Lung (tissue), 12 donors: Measurements from ENCODE around the gene IZUMO3. TPM values are rescaled to one million over a fixed set of nuclear protein-coding genes. Genes with fewer than 3 reads are reported as not detected.

ENCODE experiments used
- ATAC-seq: fragments of 200-7000 bp; cut with Tn5 transposase; one replicate; pipeline ENCODE4 v1.9.1; 2020; ENCODE audit warnings: moderate number of reproducible peaks; ENCODE audit not compliant: insufficient read depth, low FRiP score
- DNase-seq, 3 donors: peaks; one replicate each; pipeline ENCODE4 v3.0.0-alpha.2; 2013 to 2017
- H3K27ac ChIP-seq, 2 donors: one replicate each; pipeline ENCODE4 v1.5.1; 2013; ENCODE audit warnings: mild to moderate bottlenecking in 2 of 2, moderate library complexity in 2 of 2, control low read depth in 1 of 2, inconsistent platforms in 1 of 2, low read depth in 1 of 2, low read length in 1 of 2
- H3K27me3 ChIP-seq, 3 donors: one replicate each; pipeline ENCODE4 v1.5.1; 2013; ENCODE audit warnings: low read length in 2 of 3; ENCODE audit not compliant: control insufficient read depth in 3 of 3, insufficient read depth in 3 of 3
- H3K36me3 ChIP-seq, 4 donors: one replicate each; pipeline ENCODE4 v1.5.1; 2013; ENCODE audit warnings: low read length in 4 of 4, mild to moderate bottlenecking in 1 of 4, moderate library complexity in 1 of 4; ENCODE audit not compliant: control insufficient read depth in 4 of 4, insufficient read depth in 4 of 4
- H3K4me1 ChIP-seq, 5 donors: one replicate each; pipeline ENCODE4 v1.5.1; 2013; ENCODE audit warnings: low read length in 5 of 5, mild to moderate bottlenecking in 2 of 5, moderate library complexity in 1 of 5; ENCODE audit not compliant: control insufficient read depth in 5 of 5, insufficient read depth in 5 of 5
- H3K4me3 ChIP-seq: one replicate; pipeline ENCODE4 v1.5.1; 2013; ENCODE audit warnings: mild to moderate bottlenecking, control low read depth, moderate library complexity
- H3K9ac ChIP-seq, 2 donors: one replicate each; pipeline ENCODE4 v1.5.1; 2013; ENCODE audit warnings: low read length in 2 of 2, control low read depth in 1 of 2; ENCODE audit not compliant: insufficient read depth in 1 of 2
- H3K9me3 ChIP-seq, 4 donors: one replicate each; pipeline ENCODE4 v1.5.1; 2013; ENCODE audit warnings: low read length in 3 of 4, mild to moderate bottlenecking in 1 of 4, moderate library complexity in 1 of 4; ENCODE audit not compliant: control insufficient read depth in 4 of 4, insufficient read depth in 3 of 4
- WGBS, 2 donors: extraction: QIAGEN DNeasy Blood & Tissue Kit; methylation state at CpG; one replicate each; pipeline ENCODE4 v1.1.7; 2013; 5-methylcytosine and 5-hydroxymethylcytosine counted together
- polyA plus RNA-seq, 2 donors: library from polyadenylated mRNA; stranded (reverse); fragments of 200-250 nt; gene quantifications; one replicate each; pipeline ENCODE4 v1.2.1, GENCODE V29; 2013
- total RNA-seq, 2 donors: library from RNA; depleted of rRNA in 1 of 2; stranded (reverse); fragments of >200 nt in 1 of 2; gene quantifications; one replicate each; pipeline ENCODE4 v1.2.1, GENCODE V29; 2014 to 2021
- TF ChIP-seq, protein P1 (sequence below): IDR thresholded peaks from 2 replicates; pipeline ENCODE4 v1.5.1; 2012; ENCODE audit warnings: mild to moderate bottlenecking; ENCODE audit errors: control extremely low read depth, extremely low read depth
- donor health status: control.
- donor health status: control.
- donor health status: Bipolar disorder and iron deficiency.
- donor health status: healthy.
- donor health status: DM: yes; HTN: yes; CAD: no.

The IZUMO3 gene
- total and polyA plus RNA-seq, 4 donors, result not detected

DNA sequence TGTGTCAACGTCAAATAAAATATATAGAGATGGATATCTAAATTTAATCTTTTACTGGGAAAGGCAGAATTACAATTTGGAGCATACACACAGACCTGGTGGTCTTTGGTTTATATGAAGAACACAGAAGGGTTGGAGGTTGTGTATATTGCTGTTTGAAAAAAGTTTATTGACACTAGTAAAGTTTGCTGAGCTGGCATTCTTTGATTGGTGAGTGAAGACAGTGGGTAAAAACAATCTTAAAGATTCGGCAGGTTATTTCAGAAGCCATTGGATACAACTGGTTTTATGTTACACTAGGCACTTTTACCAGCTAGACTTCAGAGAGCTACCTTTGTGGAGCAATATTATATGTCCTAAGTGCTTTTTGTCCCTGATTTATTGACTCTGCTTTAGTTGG lies 27.2 kb downstream of the IZUMO3 start:
- ATAC-seq, result no peak
- H3K9ac ChIP-seq, result no peak overlapping the region
- no peaks in the 10 kb centered on the region for H3K4me1 ChIP-seq
- H3K4me3 ChIP-seq, result no peak overlapping the region
- H3K27ac ChIP-seq, result no peak overlapping the region
- DNase-seq, result no peak
- no peaks in the 10 kb centered on the region for H3K27me3 ChIP-seq
- no peaks in the 10 kb centered on the region for H3K36me3 ChIP-seq
- 89% methylated on average over 2 of the region's 2 CpGs for WGBS, 2 donors
- TF ChIP-seq, protein P1, sequence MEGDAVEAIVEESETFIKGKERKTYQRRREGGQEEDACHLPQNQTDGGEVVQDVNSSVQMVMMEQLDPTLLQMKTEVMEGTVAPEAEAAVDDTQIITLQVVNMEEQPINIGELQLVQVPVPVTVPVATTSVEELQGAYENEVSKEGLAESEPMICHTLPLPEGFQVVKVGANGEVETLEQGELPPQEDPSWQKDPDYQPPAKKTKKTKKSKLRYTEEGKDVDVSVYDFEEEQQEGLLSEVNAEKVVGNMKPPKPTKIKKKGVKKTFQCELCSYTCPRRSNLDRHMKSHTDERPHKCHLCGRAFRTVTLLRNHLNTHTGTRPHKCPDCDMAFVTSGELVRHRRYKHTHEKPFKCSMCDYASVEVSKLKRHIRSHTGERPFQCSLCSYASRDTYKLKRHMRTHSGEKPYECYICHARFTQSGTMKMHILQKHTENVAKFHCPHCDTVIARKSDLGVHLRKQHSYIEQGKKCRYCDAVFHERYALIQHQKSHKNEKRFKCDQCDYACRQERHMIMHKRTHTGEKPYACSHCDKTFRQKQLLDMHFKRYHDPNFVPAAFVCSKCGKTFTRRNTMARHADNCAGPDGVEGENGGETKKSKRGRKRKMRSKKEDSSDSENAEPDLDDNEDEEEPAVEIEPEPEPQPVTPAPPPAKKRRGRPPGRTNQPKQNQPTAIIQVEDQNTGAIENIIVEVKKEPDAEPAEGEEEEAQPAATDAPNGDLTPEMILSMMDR, result no peak
- H3K9me3 ChIP-seq, result peaks cover 0 to 3% (median 0%) of the 10 kb centered on the region in 4 donors

DNA sequence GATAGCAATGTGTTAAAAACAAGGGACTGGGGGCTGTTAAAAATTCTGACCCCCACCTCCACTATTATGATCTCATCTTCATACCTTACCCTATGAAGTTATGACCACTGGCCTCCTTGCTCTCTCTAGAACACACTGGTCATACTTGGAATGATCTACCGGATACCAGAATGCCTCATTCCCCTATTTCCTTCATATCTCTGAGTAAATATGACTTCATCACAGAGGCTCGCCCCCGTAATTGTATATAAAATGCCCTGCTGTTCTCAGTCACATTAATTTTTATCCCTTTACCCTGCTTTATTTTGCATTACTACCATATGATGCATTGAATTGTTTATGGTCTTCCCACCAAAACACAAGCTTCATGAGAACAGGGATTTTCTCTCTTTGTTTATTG lies 29.2 kb downstream of the IZUMO3 start:
- Histone ChIP-seq H3K27me3 (no peaks in the 10 kb centered on the region), H3K27ac (no peak overlapping the region), H3K9ac (no peak overlapping the region), H3K9me3 (peaks cover 0 to 3% (median 0%) of the 10 kb centered on the region in 4 donors), H3K4me1 (no peaks in the 10 kb centered on the region), H3K4me3 (no peak overlapping the region), H3K36me3 (no peaks in the 10 kb centered on the region)
- DNase-seq (no peak), ATAC-seq (no peak)
- 82 to 85% methylated on average over 3 of the region's 3 CpGs for WGBS, 2 donors
- TF ChIP-seq, protein P1, result no peak

DNA sequence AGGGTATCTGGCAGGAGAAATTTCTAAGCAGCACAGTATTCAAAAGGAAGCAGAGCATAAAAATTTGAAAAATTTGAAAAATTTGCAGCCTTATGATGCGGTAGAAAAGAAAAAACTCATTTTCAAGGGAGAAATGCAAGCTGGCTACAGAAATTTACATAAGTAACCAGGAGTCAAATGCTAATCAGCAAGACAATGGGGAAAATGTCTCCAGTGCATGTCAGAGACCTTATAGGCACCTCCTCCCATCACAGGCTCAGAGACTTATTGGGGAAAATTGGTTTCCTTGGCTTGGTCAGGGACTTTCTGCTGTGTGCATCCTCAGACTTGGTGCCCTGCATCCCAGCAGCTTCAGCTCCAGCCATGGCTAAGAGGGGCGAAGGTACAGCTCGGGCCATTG lies 35.8 kb downstream of the IZUMO3 start:
- Histone ChIP-seq H3K4me1 (no peaks in the 10 kb centered on the region), H3K4me3 (no peak overlapping the region), H3K36me3 (no peaks in the 10 kb centered on the region), H3K27me3 (no peaks in the 10 kb centered on the region), H3K9ac (no peak overlapping the region), H3K9me3 (peaks cover 0 to 6% (median 3%) of the 10 kb centered on the region in 4 donors), H3K27ac (no peak overlapping the region)
- DNase-seq (no peak), ATAC-seq (no peak)
- TF ChIP-seq, protein P1, result no peak
- WGBS, 2 donors, result 90 to 92% methylated on average over 3 of the region's 3 CpGs

DNA sequence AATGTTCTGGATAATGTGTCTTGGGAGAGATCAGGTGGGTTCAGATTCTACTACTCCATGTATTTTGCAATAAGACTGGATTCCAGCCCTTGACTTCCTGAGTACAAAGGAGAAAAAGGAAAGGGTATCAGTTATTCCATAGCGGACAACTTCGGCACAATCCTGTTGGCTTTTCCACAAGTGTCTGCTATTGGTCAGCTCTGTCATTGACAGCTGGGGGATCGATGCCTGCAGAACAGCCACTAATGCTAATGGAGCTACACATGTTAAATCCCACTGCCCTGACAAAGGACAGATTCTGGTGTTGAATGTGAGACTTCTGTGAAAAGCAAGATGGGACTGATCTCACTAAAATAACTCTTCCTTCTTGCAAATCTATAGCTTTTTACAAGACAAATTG lies 41.2 kb downstream of the IZUMO3 start:
- H3K9me3 ChIP-seq, result peaks cover 0 to 2% (median 0%) of the 10 kb centered on the region in 4 donors
- no peak overlapping the region for H3K27ac ChIP-seq
- DNase-seq (no peak), ATAC-seq (no peak)
- WGBS, 2 donors, result 85 to 92% methylated on average over 3 of the region's 3 CpGs
- no peak overlapping the region for H3K4me3 ChIP-seq
- no peaks in the 10 kb centered on the region for H3K27me3 ChIP-seq
- no peak overlapping the region for H3K9ac ChIP-seq
- H3K36me3 ChIP-seq, result no peaks in the 10 kb centered on the region
- TF ChIP-seq, protein P1, result no peak
- H3K4me1 ChIP-seq, result no peaks in the 10 kb centered on the region
